Measurements from ENCODE around the gene MCTP2. TPM values are rescaled to one million over a fixed set of nuclear protein-coding genes. Genes with fewer than 3 reads are reported as not detected.

MCTP2 gene
- total RNA-seq, 2 donors from 2014 or later = 49.9 to 119 TPM

DNA sequence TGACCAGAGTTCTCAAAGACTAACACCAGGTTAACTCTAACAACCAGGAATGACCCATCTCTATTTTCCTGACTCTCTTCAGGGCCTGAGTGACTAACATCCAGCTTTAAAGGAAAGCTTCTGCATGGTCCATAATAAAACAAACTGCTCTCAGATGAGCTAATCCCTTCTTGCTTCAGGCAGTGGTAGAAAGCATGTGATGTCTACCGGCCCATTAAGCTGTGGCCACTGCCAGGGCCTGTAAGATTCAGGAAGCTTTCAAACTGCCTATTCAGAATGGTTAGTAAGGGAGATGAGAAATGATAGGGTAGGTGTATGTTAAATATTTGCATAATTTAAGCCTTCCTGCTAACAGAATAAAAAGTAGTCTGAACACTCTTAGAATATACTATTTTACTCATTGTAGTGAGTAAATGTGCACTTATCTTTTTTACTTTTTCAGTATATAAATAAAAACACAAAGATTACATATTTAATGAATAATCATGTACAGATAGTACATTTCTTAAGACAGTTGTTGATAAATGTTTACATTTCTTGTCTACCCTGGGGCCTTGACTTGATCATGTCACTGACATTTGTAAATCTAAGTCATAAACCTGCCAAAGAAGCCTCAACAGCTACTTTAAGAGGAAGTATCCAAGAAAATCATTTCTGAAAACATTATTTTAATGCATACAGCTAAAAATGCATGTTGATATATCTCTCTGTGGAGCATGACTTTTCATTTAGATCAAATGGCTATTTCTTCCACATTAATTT, 222.0 kb downstream of the MCTP2 start:
- ATAC-seq (replicated peaks in 1 of 2) = no peak
- H3K9me3 Mint-ChIP-seq = no peaks in the 10 kb centered on the region
- DNase-seq = no peak
- H3K27ac Mint-ChIP-seq = no peak overlapping the region
- H3K4me1 Mint-ChIP-seq (ENCODE audit: low read depth) = no peaks in the 10 kb centered on the region
- H3K27me3 Mint-ChIP-seq (ENCODE audit: low read depth) = no peaks in the 10 kb centered on the region
- H3K36me3 Mint-ChIP-seq (ENCODE audit: insufficient read depth in 2 of 2) = peaks cover 5% of the 10 kb centered on the region in 2 donors
- no peak overlapping the region for H3K4me3 Mint-ChIP-seq

DNA sequence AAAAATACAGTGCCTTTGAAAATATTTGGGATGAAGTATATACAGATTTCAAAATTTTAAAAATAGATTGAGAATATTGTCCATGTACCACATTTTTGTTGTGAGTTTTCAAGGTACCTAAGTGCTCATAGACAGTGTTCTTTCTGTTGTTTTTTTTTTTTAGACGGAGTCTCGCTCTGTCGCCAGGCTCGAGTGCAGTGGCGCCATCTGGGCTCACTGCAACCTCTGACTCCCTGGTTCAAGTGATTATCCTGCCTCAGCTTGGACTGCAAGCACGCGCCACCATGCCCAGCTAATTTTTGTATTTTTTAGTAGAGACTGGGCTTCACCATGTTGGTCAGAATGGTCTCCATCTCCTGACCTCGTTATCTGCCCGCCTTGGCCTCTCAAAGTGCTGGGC, 223.9 kb downstream of the MCTP2 start:
- ATAC-seq (replicated peaks in 1 of 2) (no peak), DNase-seq (no peak)
- no peaks in the 10 kb centered on the region for H3K27me3 Mint-ChIP-seq (ENCODE audit: low read depth)
- H3K9me3 Mint-ChIP-seq = no peaks in the 10 kb centered on the region
- peaks cover 5 to 10% of the 10 kb centered on the region in 2 donors for H3K36me3 Mint-ChIP-seq (ENCODE audit: insufficient read depth in 2 of 2)
- no peaks in the 10 kb centered on the region for H3K4me1 Mint-ChIP-seq (ENCODE audit: low read depth)
- H3K4me3 Mint-ChIP-seq = no peak overlapping the region
- H3K27ac Mint-ChIP-seq = no peak overlapping the region

DNA sequence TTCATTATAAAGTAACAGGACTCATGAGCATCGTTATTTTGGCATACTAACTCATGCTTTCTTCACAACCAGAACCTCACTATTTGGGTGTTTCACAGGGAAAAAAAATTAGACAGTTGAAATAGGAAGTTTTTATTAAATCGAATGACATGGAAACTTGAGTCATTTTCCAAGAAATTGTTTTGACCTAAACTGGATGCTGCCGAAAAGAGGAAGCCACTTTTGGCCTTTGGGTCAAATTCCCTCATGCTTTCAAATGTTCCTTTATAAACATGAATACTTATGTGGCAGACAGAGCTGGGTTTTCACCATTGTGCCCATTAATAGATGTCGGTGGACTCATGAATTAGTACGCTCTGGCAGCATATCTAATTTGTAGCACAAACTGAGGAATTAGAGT, 224.9 kb downstream of the MCTP2 start:
- peaks cover 5 to 11% of the 10 kb centered on the region in 2 donors for H3K36me3 Mint-ChIP-seq (ENCODE audit: insufficient read depth in 2 of 2)
- ATAC-seq (replicated peaks in 1 of 2) (no peak), DNase-seq (no peak)
- H3K27me3 Mint-ChIP-seq (ENCODE audit: low read depth) = no peaks in the 10 kb centered on the region
- H3K4me1 Mint-ChIP-seq (ENCODE audit: low read depth) = no peaks in the 10 kb centered on the region
- no peaks in the 10 kb centered on the region for H3K9me3 Mint-ChIP-seq
- H3K4me3 Mint-ChIP-seq = no peak overlapping the region
- H3K27ac Mint-ChIP-seq = no peak overlapping the region

DNA sequence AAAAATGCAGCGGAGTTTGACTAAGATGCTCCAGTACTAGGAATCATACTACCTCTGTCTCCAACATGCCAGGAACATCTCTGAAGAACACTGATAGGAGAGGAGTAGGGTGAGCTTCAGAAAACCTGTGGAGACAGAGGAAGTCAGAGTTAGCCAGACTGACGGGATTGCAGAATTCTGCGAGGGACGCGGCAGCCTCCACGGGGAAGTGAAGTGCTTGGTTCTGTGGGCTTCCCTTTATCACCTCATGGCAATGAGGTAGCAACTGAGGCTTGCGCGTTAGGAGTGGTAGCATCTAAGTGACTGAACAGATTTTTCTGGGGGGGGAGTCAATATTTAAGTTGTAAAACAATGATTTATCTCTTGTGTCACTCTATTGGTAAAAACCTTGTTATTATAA, 226.3 kb downstream of the MCTP2 start:
- no peaks in the 10 kb centered on the region for H3K27me3 Mint-ChIP-seq (ENCODE audit: low read depth)
- no peak for DNase-seq
- ATAC-seq (replicated peaks in 1 of 2) = no peak
- H3K4me3 Mint-ChIP-seq = no peak overlapping the region
- H3K36me3 Mint-ChIP-seq (ENCODE audit: insufficient read depth in 2 of 2) = peaks cover 5 to 13% of the 10 kb centered on the region in 2 donors
- no peaks in the 10 kb centered on the region for H3K9me3 Mint-ChIP-seq
- H3K4me1 Mint-ChIP-seq (ENCODE audit: low read depth) = no peaks in the 10 kb centered on the region
- H3K27ac Mint-ChIP-seq = no peak overlapping the region

DNA sequence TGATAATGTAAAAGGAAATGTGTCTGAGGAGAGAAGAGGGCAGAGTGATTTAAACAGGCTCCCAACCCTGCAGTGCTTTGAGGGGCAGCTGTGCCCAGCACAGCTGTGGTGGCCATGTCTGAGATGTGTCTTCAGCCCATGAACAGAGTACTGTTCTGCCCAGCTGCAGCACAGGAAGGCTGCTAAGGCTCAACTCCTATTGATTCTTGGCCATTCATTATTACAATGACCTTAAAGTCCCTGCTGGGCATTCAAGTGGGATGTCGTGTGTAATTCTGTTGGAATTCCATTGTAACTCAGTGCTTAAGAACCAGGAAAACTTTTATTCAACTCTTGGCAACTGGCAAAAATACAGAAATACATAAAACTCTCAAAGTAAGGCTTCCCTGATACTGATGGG, 229.3 kb downstream of the MCTP2 start:
- Mint-ChIP-seq H3K27me3 (ENCODE audit: low read depth) (no peaks in the 10 kb centered on the region), H3K36me3 (ENCODE audit: insufficient read depth in 2 of 2) (peaks cover 7 to 13% of the 10 kb centered on the region in 2 donors), H3K27ac (no peak overlapping the region), H3K4me1 (ENCODE audit: low read depth) (no peaks in the 10 kb centered on the region), H3K9me3 (no peaks in the 10 kb centered on the region), H3K4me3 (no peak overlapping the region)
- no peak for DNase-seq
- no peak for ATAC-seq (replicated peaks in 1 of 2)

DNA sequence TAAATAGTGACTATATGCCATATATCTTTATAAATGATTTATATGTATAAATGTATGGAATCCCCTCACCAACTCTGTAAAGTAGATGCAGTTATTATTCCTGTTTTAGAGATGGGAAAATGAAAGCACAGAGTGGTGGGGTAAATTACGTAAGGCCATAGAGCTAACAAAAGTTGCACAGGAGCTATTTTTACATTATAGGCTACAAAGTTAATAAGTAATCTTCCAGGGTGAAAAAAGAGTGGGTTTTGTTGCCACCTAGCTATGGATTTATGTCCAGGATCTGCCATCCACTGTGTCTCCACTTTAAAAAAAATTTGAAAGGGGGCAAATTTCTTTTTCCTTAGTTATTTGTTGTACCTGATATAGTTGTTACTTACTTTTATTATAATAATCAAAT, 235.7 kb downstream of the MCTP2 start:
- Mint-ChIP-seq H3K27ac (no peak overlapping the region), H3K36me3 (ENCODE audit: insufficient read depth in 2 of 2) (peaks cover 1 to 3% of the 10 kb centered on the region in 2 donors), H3K4me3 (no peak overlapping the region), H3K9me3 (no peaks in the 10 kb centered on the region), H3K27me3 (ENCODE audit: low read depth) (no peaks in the 10 kb centered on the region), H3K4me1 (ENCODE audit: low read depth) (no peaks in the 10 kb centered on the region)
- ATAC-seq (replicated peaks in 1 of 2) (no peak), DNase-seq (no peak)

DNA sequence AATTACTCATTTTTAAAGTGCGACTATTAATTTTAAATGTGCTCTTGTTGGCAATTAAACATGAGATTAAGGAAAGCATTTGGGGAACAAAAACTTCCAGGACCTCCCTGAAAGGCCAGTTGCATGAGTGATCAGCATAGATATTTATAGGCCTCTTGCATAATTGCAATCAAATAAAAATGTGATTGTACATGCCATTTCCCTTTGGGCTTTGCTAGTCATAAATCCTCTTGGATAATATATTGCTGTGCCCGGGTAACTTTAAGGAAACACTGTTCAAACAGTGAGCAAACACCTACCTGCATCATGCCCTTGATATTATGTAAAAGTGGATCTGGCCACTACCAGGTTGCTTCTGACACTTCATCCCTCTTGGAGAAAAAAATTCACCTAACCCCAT, 239.1 kb downstream of the MCTP2 start:
- no peak overlapping the region for H3K4me3 Mint-ChIP-seq
- no peak overlapping the region for H3K27ac Mint-ChIP-seq
- ATAC-seq (replicated peaks in 1 of 2) = no peak

DNA sequence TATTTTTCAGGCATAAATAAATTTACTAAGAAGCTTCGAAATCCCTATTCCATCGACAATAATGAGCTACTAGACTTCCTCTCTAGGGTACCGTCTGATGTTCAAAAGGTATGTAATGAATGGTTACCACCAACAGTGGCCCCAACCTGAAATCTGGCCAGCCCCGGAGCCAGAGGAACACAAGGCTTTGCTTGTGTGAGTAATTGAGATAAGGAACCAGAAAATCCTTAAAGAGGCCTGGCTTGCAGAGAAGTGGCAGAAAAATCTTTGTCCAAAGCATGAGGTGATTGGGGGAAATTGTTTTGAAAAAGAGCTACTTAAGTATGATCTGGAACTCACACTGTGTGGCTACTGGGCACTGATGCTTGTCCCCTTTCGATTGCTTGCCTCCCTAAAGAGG, 245.3 kb downstream of the MCTP2 start:
- H3K4me1 Mint-ChIP-seq (ENCODE audit: low read depth) = no peaks in the 10 kb centered on the region
- H3K4me3 Mint-ChIP-seq = no peak overlapping the region
- no peak for ATAC-seq (replicated peaks in 1 of 2)
- H3K27ac Mint-ChIP-seq = no peak overlapping the region
- H3K36me3 Mint-ChIP-seq (ENCODE audit: insufficient read depth in 2 of 2) = peaks cover 14 to 16% of the 10 kb centered on the region in 2 donors
- H3K9me3 Mint-ChIP-seq = no peaks in the 10 kb centered on the region
- H3K27me3 Mint-ChIP-seq (ENCODE audit: low read depth) = no peaks in the 10 kb centered on the region
- DNase-seq = no peak

More for the DNA sequence above, 239.1 kb downstream of the MCTP2 start:
- Mint-ChIP-seq H3K36me3 (ENCODE audit: insufficient read depth in 2 of 2) (peaks cover 2 to 3% of the 10 kb centered on the region in 2 donors), H3K4me1 (ENCODE audit: low read depth) (no peaks in the 10 kb centered on the region), H3K27me3 (ENCODE audit: low read depth) (no peaks in the 10 kb centered on the region), H3K9me3 (no peaks in the 10 kb centered on the region)
- DNase-seq = no peak

DNA sequence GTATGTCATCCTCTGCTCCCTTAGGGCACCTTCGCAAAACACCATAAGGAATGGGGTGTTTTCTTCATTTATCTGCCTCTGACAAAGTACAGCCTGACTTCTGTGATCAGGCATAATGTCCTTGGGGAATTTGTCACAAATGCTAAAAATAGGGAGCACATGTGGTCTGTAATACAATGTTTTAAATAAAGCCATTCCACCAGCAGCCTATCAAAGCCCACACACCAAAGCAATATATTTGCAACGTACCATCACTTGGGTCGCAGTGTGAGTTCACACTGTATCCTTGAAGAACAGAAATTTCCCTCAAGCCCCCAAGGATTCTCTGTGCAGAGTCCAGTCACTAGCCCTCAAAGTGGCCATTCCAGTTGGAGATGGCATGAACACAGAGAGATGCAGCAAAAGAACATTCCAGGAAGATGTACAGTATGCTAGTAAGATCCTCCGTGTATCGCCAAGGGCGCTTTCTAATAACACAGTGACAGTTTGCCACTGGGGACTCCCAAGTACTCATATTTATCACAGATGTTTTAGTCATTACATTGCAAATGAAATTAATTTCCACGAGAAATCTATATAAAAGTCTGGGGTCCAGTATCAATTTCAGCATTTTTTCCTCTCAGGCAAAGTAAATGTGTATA, 246.7 kb downstream of the MCTP2 start:
- peaks cover 8 to 9% of the 10 kb centered on the region in 2 donors for H3K9me3 Mint-ChIP-seq
- peaks cover 12 to 23% of the 10 kb centered on the region in 2 donors for H3K36me3 Mint-ChIP-seq (ENCODE audit: insufficient read depth in 2 of 2)
- H3K4me3 Mint-ChIP-seq = no peak overlapping the region
- H3K27me3 Mint-ChIP-seq (ENCODE audit: low read depth) = no peaks in the 10 kb centered on the region
- no peaks in the 10 kb centered on the region for H3K4me1 Mint-ChIP-seq (ENCODE audit: low read depth)
- DNase-seq (no peak), ATAC-seq (replicated peaks in 1 of 2) (no peak)
- no peak overlapping the region for H3K27ac Mint-ChIP-seq

DNA sequence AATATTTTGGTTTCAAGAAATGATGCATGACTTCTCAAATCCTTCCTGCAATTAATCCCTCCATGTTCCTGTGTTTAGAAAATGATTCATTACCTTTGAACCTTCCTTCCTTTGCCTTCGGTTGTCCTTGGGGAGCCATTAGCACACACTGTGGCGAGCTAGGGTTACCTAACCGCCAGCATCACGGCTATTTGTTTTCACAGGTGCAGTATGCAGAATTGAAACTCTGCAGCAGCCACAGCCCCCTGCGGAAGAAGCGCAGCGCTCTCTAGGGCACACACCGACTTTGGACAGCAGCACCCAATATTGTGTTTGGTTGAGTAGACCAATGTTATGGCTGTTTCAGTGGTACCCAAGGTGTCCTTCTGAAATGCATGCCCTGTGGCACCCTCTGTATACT, 247.4 kb downstream of the MCTP2 start:
- ATAC-seq (replicated peaks in 1 of 2) = no peak
- H3K27me3 Mint-ChIP-seq (ENCODE audit: low read depth) = no peaks in the 10 kb centered on the region
- peaks cover 8 to 9% of the 10 kb centered on the region in 2 donors for H3K9me3 Mint-ChIP-seq
- peaks cover 12 to 23% of the 10 kb centered on the region in 2 donors for H3K36me3 Mint-ChIP-seq (ENCODE audit: insufficient read depth in 2 of 2)
- H3K27ac Mint-ChIP-seq = no peak overlapping the region
- H3K4me3 Mint-ChIP-seq = no peak overlapping the region
- no peak for DNase-seq
- H3K4me1 Mint-ChIP-seq (ENCODE audit: low read depth) = no peaks in the 10 kb centered on the region

DNA sequence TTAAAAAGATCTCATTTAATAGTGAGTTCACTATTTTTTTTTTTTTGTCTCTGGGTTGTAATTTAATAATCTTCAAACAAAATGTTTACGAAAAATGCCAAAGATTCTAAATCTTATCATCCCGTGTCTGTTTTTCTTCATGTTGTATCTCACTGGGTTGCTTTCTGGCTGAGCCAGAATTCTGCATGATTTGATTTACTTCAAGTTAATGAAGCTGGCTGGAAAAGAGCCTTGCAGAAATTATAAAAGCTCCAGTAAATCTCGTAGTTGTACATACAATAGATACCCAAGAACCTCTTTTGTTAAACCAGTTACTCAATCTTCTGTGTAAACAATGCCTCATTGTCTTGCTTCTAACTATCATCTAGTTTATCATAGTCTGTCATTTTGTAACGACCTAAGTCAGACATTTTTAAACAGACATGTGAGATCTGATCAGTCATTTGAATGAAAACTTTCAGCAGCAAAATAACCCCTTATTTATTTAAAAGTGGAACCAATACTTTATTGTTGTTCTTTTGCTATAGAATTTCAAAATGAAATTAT, 249.0 kb downstream of the MCTP2 start:
- ATAC-seq (replicated peaks in 1 of 2) (no peak), DNase-seq (no peak)
- Mint-ChIP-seq H3K27me3 (ENCODE audit: low read depth) (no peaks in the 10 kb centered on the region), H3K36me3 (ENCODE audit: insufficient read depth in 2 of 2) (peaks cover 12 to 23% of the 10 kb centered on the region in 2 donors), H3K4me1 (ENCODE audit: low read depth) (no peaks in the 10 kb centered on the region), H3K4me3 (no peak overlapping the region), H3K27ac (no peak overlapping the region), H3K9me3 (peaks cover 8 to 9% of the 10 kb centered on the region in 2 donors)

DNA sequence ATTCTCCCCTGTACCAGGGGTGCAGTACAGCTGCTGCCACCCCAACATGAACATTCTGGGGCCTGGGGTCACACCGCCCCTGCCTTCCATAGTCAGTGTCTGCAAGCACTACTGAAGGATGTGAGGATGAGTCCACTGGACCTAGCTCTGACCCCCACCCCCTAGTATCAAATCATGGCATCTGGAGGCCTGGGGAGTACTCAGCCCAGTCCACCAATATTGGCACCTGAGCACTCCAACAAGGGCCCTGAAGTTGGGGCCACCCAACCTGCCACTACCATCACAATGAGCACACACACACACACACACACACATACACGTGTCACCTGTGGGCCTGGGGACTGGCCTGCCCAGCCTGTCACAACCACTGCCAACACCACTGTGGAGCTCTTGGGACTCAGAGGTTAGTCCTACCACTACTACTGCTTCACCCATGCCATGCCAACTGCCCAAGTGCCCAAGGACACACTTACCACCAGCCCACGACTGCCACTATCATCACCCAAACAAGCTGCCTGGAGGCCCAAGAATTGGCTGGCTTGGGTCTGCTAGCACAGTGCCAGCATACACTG, 253.9 kb downstream of the MCTP2 start:
- Mint-ChIP-seq H3K4me1 (ENCODE audit: low read depth) (no peaks in the 10 kb centered on the region), H3K4me3 (no peak overlapping the region), H3K27me3 (ENCODE audit: low read depth) (no peaks in the 10 kb centered on the region), H3K36me3 (ENCODE audit: insufficient read depth in 2 of 2) (peaks cover 0 to 12% of the 10 kb centered on the region in 2 donors), H3K9me3 (peaks cover 13 to 15% of the 10 kb centered on the region in 2 donors), H3K27ac (no peak overlapping the region)
- ATAC-seq (replicated peaks in 1 of 2) (peak in 1 of 2 donors; percentile 41), DNase-seq (no peak)

DNA sequence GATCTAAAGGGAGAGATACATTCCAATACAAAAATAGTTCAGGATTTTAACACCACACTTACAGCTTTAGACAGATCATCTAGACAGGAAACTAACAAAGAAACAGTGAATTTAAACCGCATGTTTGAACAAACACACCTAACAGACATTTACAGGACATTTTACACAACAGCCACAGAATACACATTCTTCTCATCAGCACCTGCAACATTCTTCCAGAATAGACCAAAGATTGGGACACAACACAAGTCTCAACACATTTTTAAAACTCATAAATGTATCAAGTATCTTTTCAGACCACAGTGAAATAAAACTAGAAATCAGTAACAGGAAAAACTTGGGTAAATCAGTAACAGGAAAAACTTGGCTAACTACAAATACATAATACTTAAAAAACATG, 256.3 kb downstream of the MCTP2 start:
- Mint-ChIP-seq H3K9me3 (peaks cover 8 to 10% of the 10 kb centered on the region in 2 donors), H3K4me1 (ENCODE audit: low read depth) (no peaks in the 10 kb centered on the region), H3K27ac (peak overlapping the region; percentile 82), H3K27me3 (ENCODE audit: low read depth) (no peaks in the 10 kb centered on the region), H3K4me3 (no peak overlapping the region), H3K36me3 (ENCODE audit: insufficient read depth in 2 of 2) (peaks cover 0 to 2% of the 10 kb centered on the region in 2 donors)
- ATAC-seq (replicated peaks in 1 of 2) (no peak), DNase-seq (no peak)
